Aorta (tissue), 5 donors: ENCODE results near the gene RGS6. TPM values are rescaled to one million over a fixed set of nuclear protein-coding genes. Genes with fewer than 3 reads are reported as not detected.

Source experiments
- ATAC-seq: fragments of 200-7000 bp; cut with Tn5 transposase; one replicate; pipeline ENCODE4 v1.9.1; 2022; ENCODE audit warnings: moderate library complexity; ENCODE audit not compliant: low FRiP score
- DNase-seq, 2 donors: peaks; one replicate each; pipeline ENCODE4 v3.0.0-alpha.2; 2020
- H3K27ac ChIP-seq, 2 donors: one replicate each; pipeline ENCODE4 v1.5.1; 2013; ENCODE audit warnings: low read length in 2 of 2, mild to moderate bottlenecking in 2 of 2, moderate library complexity in 2 of 2, control low read depth in 1 of 2, inconsistent platforms in 1 of 2, low read depth in 1 of 2
- H3K27me3 ChIP-seq, 2 donors: one replicate each; pipeline ENCODE4 v1.6.1; 2013; ENCODE audit warnings: control low read depth in 1 of 2, low read length in 1 of 2, mild to moderate bottlenecking in 1 of 2, moderate library complexity in 1 of 2; ENCODE audit not compliant: insufficient read depth in 2 of 2, control insufficient read depth in 1 of 2
- H3K36me3 ChIP-seq, 2 donors: one replicate each; pipeline ENCODE4 v1.6.1; 2013; ENCODE audit warnings: control low read depth in 1 of 2, low read length in 1 of 2, mild to moderate bottlenecking in 1 of 2; ENCODE audit not compliant: insufficient read depth in 2 of 2, control insufficient read depth in 1 of 2
- H3K4me1 ChIP-seq, 2 donors: one replicate each; pipeline ENCODE4 v1.6.1; 2013; ENCODE audit warnings: low read length in 2 of 2, control low read depth in 1 of 2, mild to moderate bottlenecking in 1 of 2, moderate library complexity in 1 of 2; ENCODE audit not compliant: insufficient read depth in 2 of 2, control insufficient read depth in 1 of 2
- H3K4me3 ChIP-seq, 2 donors: one replicate each; pipeline ENCODE4 v1.5.1; 2013; ENCODE audit warnings: low read length in 2 of 2, control low read depth in 1 of 2, mild to moderate bottlenecking in 1 of 2
- H3K9me3 ChIP-seq: one replicate; pipeline ENCODE4 v1.6.1; 2013; ENCODE audit warnings: mild to moderate bottlenecking, low read length; ENCODE audit not compliant: control insufficient read depth
- WGBS, 2 donors: extraction: QIAGEN DNeasy Blood & Tissue Kit; methylation state at CpG; one replicate each; pipeline ENCODE4 v1.1.7; 2013; 5-methylcytosine and 5-hydroxymethylcytosine counted together
- intact Hi-C, 2 donors: fragments of 100-400 bp; cut with DNase I; formaldehyde crosslinking; loops; one replicate each; pipeline versions ENCODE4 v1.14.2 to v1.15.0; 2022
- polyA plus RNA-seq, 2 donors: library from polyadenylated mRNA; stranded (reverse); fragments of 200-250 nt; gene quantifications; one replicate each; pipeline ENCODE4 v1.2.3, GENCODE V29; 2013
- total RNA-seq, 2 donors: library from RNA; stranded (reverse); fragmentation: NEBNext Ultra II Directional; extraction: Animal tissue kit (Norgen Biotek cat#: 25700); gene quantifications; one replicate each; pipeline ENCODE4 v1.2.1, GENCODE V29; 2021
- donor health status: healthy with polysubstance abuse.
- donor health status: Bipolar disorder and iron deficiency.
- donor health status: DM: no; HTN: no; CAD: no.
- donor health status: DM: no; HTN: no; CAD: no.
- donor health status: DM: yes; HTN: yes; CAD: no.

The RGS6 gene
- total and polyA plus RNA-seq, 4 donors: 0.05 to 2.0 (median 1.8) TPM; not detected in 1

DNA sequence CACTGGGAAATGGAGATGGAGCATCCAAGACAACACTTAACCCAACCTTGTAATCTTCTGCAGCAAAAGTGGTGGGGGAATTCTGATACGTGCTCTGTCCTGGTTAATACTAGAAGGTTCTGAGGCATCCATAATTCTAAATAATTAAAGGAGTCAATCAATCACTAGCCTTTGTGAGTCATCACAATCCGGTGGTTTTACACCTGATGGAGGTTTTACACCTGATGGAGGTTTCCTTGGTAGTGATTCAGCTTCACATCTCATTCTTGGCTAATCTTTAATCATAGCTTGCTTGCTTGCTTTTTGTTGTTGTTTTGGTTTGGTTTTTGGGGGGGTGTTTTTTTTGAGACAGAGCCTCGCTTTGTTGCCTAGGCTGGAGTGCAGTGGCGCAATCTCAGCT is 618.3 kb downstream of the RGS6 start:
- H3K4me3 ChIP-seq: no peak overlapping the region
- DNase-seq (no peak), ATAC-seq (no peak)
- no peaks in the 10 kb centered on the region for H3K27me3 ChIP-seq
- H3K27ac ChIP-seq: no peak overlapping the region
- no peaks in the 10 kb centered on the region for H3K36me3 ChIP-seq
- peaks cover 0 to 6% of the 10 kb centered on the region in 2 donors for H3K4me1 ChIP-seq
- WGBS, 2 donors: 94 to 100% methylated on average over 4 of the region's 4 CpGs
- H3K9me3 ChIP-seq: no peaks in the 10 kb centered on the region
- intact Hi-C loops: no loop called here

DNA sequence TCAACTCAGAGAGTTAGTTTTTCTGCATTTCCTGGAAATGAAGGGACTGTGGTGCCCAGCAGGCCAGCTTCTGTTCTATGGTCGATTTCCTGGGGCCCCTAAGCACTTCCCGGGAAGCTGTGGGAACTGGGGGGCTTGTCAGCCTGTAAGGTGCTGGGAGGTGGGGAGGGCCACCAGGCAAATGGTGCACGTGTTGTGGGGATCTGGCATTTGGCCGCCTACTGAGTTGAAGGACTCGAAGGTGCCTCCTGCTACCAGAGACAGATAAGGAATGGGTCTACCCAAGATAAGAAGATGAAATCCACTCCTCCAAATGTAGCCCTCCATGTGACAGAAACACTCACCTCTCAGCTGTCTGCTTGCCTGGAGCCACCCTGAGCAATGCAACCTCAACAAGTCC is 620.0 kb downstream of the RGS6 start:
- H3K27me3 ChIP-seq: no peaks in the 10 kb centered on the region
- H3K4me1 ChIP-seq: peaks cover 0 to 6% of the 10 kb centered on the region in 2 donors
- intact Hi-C loops: no loop called here
- no peak for ATAC-seq
- H3K36me3 ChIP-seq: no peaks in the 10 kb centered on the region
- peak in 1 of 2 donors; percentile 5 for DNase-seq
- H3K27ac ChIP-seq: no peak overlapping the region
- WGBS, 2 donors: 58 to 63% methylated on average over 5 of the region's 5 CpGs
- H3K9me3 ChIP-seq: no peaks in the 10 kb centered on the region
- no peak overlapping the region for H3K4me3 ChIP-seq

DNA sequence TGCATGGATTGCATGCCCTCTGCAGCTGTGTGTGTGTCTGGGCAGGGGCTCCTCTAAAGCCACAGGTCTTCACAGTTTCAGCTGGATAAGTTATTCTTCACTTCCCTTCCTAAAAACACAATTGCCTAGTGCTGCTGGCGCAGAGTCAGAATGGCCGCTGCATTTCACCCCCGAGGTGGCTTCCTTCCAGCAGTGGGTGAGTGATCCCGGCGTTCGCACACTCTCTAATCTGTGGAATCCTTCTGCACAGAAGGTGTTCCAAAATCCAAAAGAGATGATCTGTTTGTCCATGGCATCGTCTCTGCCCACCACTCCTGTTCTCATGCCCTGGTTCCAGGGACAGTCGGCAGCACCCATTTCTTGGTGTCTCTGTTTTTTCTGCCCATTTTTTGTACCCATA is 620.9 kb downstream of the RGS6 start:
- DNase-seq: peak in 1 of 2 donors; percentile 82
- no peak for ATAC-seq

DNA sequence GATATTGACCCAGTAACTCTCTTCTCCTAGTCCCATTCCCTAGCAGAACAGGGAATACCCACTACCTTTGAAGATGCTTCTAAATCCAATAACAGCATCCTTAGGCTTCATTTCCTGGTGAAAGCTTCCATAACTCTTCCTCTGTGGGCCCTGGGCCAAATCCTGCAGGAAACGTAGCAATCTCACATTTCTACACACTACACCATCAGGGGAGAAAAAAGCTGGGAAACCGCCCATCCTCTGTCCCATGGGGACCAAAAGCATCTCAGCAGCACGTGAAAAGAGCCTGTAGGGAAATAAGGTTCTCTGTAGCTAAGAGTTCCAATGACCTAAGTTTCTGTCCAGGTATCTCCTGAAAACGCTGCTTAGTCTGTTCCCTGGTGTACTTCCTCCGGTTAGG is 621.4 kb downstream of the RGS6 start:
- Histone ChIP-seq H3K27ac (peak overlapping the region in 1 of 2 donors; percentile 93), H3K36me3 (no peaks in the 10 kb centered on the region), H3K9me3 (no peaks in the 10 kb centered on the region), H3K27me3 (no peaks in the 10 kb centered on the region), H3K4me3 (no peak overlapping the region), H3K4me1 (peaks cover 0 to 6% of the 10 kb centered on the region in 2 donors)
- intact Hi-C loops: no loop called here
- peak in 1 of 2 donors; percentile 21 for DNase-seq
- no peak for ATAC-seq
- 15 to 19% methylated on average over 5 of the region's 5 CpGs for WGBS, 2 donors

More for the DNA sequence above, 620.9 kb downstream of the RGS6 start:
- 6 to 7% methylated on average over 8 of the region's 8 CpGs for WGBS, 2 donors
- Histone ChIP-seq H3K4me3 (no peak overlapping the region), H3K4me1 (peaks cover 0 to 6% of the 10 kb centered on the region in 2 donors), H3K27me3 (no peaks in the 10 kb centered on the region), H3K9me3 (no peaks in the 10 kb centered on the region), H3K36me3 (no peaks in the 10 kb centered on the region), H3K27ac (no peak overlapping the region)
- intact Hi-C loops: no loop called here

DNA sequence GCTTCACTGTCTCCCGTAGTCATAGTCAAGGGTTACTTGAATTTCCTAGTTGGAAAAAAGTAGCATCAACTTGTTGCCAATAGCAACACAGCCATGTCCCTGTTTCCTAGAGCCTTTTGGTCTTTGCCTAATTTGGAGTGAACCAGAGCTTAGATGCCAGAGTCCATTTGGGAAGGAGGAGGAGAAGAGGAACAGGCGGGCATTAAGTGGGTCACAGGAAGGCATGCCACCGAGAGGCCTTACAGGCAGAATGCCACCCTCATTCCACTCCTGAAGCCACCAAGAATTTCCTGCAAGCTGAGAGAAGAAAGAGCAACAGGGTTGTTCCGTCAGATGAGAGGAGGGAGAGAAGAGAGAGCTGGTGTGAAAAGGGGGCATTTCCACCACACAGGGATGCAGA is 622.2 kb downstream of the RGS6 start:
- WGBS, 2 donors: 4 to 8% methylated on average over 4 of the region's 4 CpGs
- Histone ChIP-seq H3K4me1 (peaks cover 0 to 6% of the 10 kb centered on the region in 2 donors), H3K27ac (peak overlapping the region in 1 of 2 donors; percentile 98), H3K9me3 (no peaks in the 10 kb centered on the region), H3K27me3 (no peaks in the 10 kb centered on the region), H3K36me3 (no peaks in the 10 kb centered on the region), H3K4me3 (no peak overlapping the region)
- DNase-seq (peak in 1 of 2 donors; percentile 11), ATAC-seq (peak; percentile 24)
- intact Hi-C loops: no loop called here

DNA sequence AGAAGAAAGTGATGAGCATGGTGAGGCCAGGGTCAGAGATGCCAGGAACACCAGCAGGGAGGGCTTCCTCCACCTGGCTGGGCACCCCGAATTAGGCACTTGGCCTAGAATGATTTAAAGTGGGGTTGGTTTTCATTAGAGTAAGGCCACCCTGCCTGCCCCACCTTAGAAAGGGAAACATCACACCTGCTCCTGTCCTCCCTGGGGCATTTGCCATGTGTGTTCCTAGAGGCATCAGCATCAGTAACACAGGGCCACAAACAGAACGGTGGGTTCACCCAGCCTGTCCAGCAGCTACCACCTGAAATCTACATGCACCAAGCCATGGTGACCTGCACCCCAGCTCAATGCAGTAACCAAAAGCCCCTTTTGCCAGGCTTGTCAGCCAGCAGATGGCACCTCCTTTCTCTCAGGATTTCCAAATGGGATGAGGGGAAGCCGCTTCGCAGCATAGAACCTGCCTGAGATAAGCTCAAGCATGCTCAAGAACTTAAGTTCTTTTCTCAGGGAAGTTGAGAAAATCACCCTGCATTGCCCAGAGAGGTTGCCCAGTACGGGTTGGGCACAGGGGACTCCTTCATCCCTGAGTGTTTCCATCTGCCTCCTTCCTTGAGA is 622.9 kb downstream of the RGS6 start:
- intact Hi-C loops: no loop called here
- no peaks in the 10 kb centered on the region for H3K27me3 ChIP-seq
- peaks cover 0 to 6% of the 10 kb centered on the region in 2 donors for H3K4me1 ChIP-seq
- WGBS, 2 donors: 92 to 93% methylated on average over 5 of the region's 5 CpGs
- no peaks in the 10 kb centered on the region for H3K9me3 ChIP-seq
- DNase-seq: peak in 1 of 2 donors; percentile 32
- H3K27ac ChIP-seq: peak overlapping the region in 1 of 2 donors; percentile 98
- no peak overlapping the region for H3K4me3 ChIP-seq
- no peaks in the 10 kb centered on the region for H3K36me3 ChIP-seq
- ATAC-seq: no peak

DNA sequence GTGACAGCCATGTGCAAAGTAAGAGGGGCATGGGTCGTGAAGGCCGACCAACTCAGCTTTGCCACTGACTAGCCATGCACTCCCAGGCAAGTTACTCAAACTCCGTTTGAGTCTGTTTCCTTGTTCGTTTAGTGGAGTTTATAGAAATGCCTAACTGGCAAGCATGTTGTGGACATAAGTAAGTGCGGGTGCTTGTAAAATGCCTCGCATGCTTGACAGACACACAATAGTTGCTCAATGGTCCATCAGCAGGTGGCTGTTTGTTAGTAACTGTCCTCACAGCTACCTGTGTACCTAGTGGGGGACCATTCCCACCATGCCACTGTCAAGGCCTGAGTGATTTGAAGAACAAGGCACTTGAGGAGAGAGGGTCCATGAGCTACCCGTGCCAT is 623.4 kb downstream of the RGS6 start:
- Histone ChIP-seq H3K27ac (peak overlapping the region in 1 of 2 donors; percentile 98), H3K27me3 (no peaks in the 10 kb centered on the region), H3K4me1 (peaks cover 0 to 6% of the 10 kb centered on the region in 2 donors), H3K4me3 (no peak overlapping the region), H3K9me3 (no peaks in the 10 kb centered on the region), H3K36me3 (no peaks in the 10 kb centered on the region)
- ATAC-seq (no peak), DNase-seq (no peak)
- 95% methylated on average over 7 of the region's 7 CpGs for WGBS, 2 donors
- intact Hi-C loops: no loop called here

DNA sequence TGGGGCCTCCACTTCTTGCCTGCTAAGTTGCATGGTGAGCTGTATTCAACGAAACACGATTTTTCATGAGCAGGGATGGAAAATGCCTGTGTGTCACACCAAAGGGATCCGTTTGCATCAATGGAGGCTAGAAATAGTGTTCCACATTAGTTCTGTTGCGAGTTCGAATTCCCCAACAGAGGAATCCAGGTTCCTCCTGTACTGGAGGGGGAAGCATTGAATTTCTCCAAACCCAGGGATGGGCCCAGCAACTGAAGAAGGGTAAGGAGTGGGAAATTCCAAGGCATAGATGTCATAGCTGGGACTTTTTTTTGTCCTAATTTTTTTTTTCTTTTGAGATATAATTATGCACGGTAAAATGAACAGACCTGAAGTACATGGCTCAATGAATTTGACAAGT is 625.4 kb downstream of the RGS6 start:
- Histone ChIP-seq H3K27me3 (no peaks in the 10 kb centered on the region), H3K27ac (no peak overlapping the region), H3K36me3 (no peaks in the 10 kb centered on the region), H3K9me3 (no peaks in the 10 kb centered on the region), H3K4me1 (peaks cover 0 to 6% of the 10 kb centered on the region in 2 donors), H3K4me3 (no peak overlapping the region)
- no peak for ATAC-seq
- no peak for DNase-seq
- intact Hi-C loops: no loop called here
- WGBS, 2 donors: 90 to 96% methylated on average over 6 of the region's 6 CpGs

DNA sequence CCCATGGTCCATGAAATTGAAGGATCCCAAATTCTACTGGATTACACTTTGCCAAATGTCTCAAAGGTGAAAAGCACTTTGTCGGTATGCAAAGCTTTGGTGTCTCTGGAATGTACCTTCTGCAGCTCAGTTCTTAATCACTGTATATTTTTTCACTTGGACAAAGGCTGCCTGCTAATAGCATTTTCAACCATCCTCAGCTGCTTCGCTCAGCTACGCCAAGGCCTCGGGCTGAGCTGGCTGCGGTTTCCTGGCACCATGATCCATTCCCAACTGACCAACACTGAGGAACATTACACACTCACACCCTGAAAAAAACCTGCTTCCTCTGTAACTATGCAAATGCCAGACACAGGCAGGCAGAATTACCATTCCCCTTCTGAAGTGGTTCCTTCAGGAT is 626.5 kb downstream of the RGS6 start:
- H3K4me1 ChIP-seq: peaks cover 0 to 6% of the 10 kb centered on the region in 2 donors
- no peaks in the 10 kb centered on the region for H3K27me3 ChIP-seq
- H3K4me3 ChIP-seq: no peak overlapping the region
- ATAC-seq: no peak
- H3K36me3 ChIP-seq: no peaks in the 10 kb centered on the region
- no peak for DNase-seq
- WGBS, 2 donors: 8 to 15% methylated on average over 5 of the region's 5 CpGs
- H3K9me3 ChIP-seq: no peaks in the 10 kb centered on the region
- peak overlapping the region in 1 of 2 donors; percentile 64 for H3K27ac ChIP-seq
- intact Hi-C loops: no loop called here
